IPS-20b (cell line): ENCODE measurements around the gene NPAS3.

ENCODE experiments used
- H3K27ac ChIP-seq: one replicate; pipeline ENCODE4 v1.5.1; 2013; ENCODE audit warnings: low read length
- H3K27me3 ChIP-seq: 2 replicates; pipeline ENCODE4 v1.6.1; 2013; ENCODE audit warnings: mild to moderate bottlenecking, low read length, inconsistent platforms; ENCODE audit not compliant: insufficient read depth
- H3K36me3 ChIP-seq: 2 replicates; pipeline ENCODE4 v1.6.1; 2013; ENCODE audit warnings: low read depth, mild to moderate bottlenecking, inconsistent platforms, low read length, moderate library complexity; ENCODE audit not compliant: insufficient read depth
- H3K4me1 ChIP-seq: 2 replicates; pipeline ENCODE4 v1.6.1; 2013; ENCODE audit warnings: mild to moderate bottlenecking, control low read depth, inconsistent platforms, low read length, moderate library complexity; ENCODE audit not compliant: insufficient read depth
- H3K4me3 ChIP-seq: 2 replicates; pipeline ENCODE4 v1.5.1; 2013; ENCODE audit warnings: mild to moderate bottlenecking, low read length, inconsistent platforms
- H3K9ac ChIP-seq: 2 replicates; pipeline ENCODE4 v1.6.1; 2013; ENCODE audit warnings: low read depth, mild to moderate bottlenecking, inconsistent platforms, low read length, moderate library complexity
- H3K9me3 ChIP-seq: 2 replicates; pipeline ENCODE4 v1.6.1; 2013; ENCODE audit warnings: mild to moderate bottlenecking, low read depth, low read length, inconsistent platforms; ENCODE audit not compliant: insufficient read depth

The NPAS3 gene

GRCh38 chr14:33563191-33563900 lies 624.7 kb downstream of the NPAS3 start:
- no peaks in the 10 kb centered on the region for H3K9me3 ChIP-seq
- H3K9ac ChIP-seq: no peak overlapping the region
- no peaks in the 10 kb centered on the region for H3K27me3 ChIP-seq
- H3K27ac ChIP-seq: no peak overlapping the region
- no peak overlapping the region for H3K4me3 ChIP-seq
- H3K4me1 ChIP-seq: peaks cover 14% of the 10 kb centered on the region
- no peaks in the 10 kb centered on the region for H3K36me3 ChIP-seq

GRCh38 chr14:33563901-33564197 lies 625.2 kb downstream of the NPAS3 start:
- H3K27me3 ChIP-seq: no peaks in the 10 kb centered on the region
- H3K9ac ChIP-seq: no peak overlapping the region
- no peaks in the 10 kb centered on the region for H3K9me3 ChIP-seq
- no peak overlapping the region for H3K4me3 ChIP-seq
- H3K36me3 ChIP-seq: no peaks in the 10 kb centered on the region
- H3K27ac ChIP-seq: no peak overlapping the region
- H3K4me1 ChIP-seq: peaks cover 14% of the 10 kb centered on the region

DNA sequence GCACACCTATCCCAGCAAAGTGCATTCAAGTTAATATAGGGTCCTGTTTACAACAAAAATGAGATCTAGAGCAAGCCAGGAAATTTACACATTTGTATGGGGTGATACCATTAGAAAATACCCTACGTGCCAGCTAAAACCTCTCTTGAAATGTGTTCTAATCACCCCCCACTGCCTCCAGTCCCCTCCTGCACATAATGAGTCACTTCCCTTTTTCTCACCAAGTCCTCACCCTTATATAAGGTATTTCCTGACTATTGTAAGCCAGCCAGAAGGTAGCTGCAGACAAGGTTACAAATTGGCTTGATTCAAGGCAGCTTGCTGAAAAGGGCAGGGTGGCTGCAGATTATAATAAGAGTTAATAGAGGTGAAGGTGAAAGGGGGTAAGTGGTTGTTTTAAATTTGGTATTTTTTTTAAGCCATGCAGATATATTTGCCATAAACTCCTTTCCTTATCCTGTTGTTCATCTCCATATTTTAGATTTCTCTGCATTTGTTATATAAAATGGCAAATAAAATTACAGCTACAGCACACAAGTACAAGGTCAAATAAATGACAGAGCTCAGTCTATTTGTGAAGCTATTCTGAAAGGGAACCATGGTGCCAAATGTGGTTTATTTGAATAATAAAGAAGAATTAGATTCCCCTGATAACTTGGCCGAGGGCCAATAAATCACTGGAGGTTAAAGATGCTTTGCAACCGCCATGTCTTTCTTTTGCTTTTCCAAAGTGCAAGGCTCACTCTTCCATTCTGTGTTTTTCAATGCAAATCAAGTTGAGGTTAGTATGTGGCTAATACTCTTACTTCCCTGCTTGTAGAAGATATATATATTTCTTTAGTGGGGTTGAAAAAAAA lies 626.3 kb downstream of the NPAS3 start:
- H3K4me1 ChIP-seq: peaks cover 19% of the 10 kb centered on the region

DNA sequence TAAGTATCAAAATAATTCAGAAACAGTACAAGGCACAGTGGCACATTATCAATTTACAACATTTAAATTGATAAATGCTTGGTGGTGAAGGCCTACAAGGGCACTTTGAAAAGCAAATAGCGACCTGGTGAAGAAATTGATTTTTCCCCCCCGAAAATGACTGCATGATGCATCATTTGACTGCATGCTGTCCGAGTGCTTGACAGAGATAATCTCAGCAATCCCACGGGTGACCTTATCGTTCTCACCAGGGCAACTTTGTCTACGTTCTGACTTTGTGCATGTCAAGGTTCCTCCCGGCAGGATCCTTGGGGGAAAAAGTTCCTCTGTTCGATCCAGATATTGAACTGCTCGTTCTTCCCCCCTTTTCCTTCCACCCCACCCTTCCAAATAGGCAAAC lies 627.4 kb downstream of the NPAS3 start:
- Histone ChIP-seq H3K27me3 (no peaks in the 10 kb centered on the region), H3K4me1 (peaks cover 22% of the 10 kb centered on the region), H3K36me3 (no peaks in the 10 kb centered on the region), H3K27ac (no peak overlapping the region), H3K9ac (no peak overlapping the region), H3K9me3 (no peaks in the 10 kb centered on the region), H3K4me3 (no peak overlapping the region)

More for the DNA sequence above, 626.3 kb downstream of the NPAS3 start:
- H3K27me3 ChIP-seq: no peaks in the 10 kb centered on the region
- H3K4me3 ChIP-seq: no peak overlapping the region
- H3K9ac ChIP-seq: no peak overlapping the region
- H3K36me3 ChIP-seq: no peaks in the 10 kb centered on the region
- H3K9me3 ChIP-seq: no peaks in the 10 kb centered on the region
- no peak overlapping the region for H3K27ac ChIP-seq

GRCh38 chr14:33567023-33567728 lies 628.5 kb downstream of the NPAS3 start:
- Histone ChIP-seq H3K9ac (no peak overlapping the region), H3K36me3 (no peaks in the 10 kb centered on the region), H3K9me3 (no peaks in the 10 kb centered on the region), H3K27me3 (no peaks in the 10 kb centered on the region), H3K4me3 (no peak overlapping the region), H3K4me1 (peaks cover 17% of the 10 kb centered on the region), H3K27ac (no peak overlapping the region)

DNA sequence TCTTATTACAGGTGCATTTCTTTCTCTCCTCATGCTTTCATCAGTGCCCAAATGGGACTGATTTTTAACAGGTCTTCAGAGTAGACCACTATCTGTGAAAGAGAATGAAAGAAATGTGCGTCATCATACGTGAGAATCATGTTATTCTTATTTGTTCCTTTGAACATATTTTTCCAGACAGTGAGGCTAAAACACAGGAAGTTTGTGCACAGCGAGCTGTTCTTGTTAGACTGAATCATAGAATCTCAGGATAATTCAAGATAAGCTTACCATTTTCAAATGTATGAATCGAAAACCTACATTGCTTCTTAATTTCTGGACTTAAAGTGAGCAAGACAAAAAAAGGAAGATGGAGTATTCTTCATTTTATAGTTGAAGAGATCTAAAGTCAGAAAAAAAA lies 629.1 kb downstream of the NPAS3 start:
- no peak overlapping the region for H3K27ac ChIP-seq
- no peaks in the 10 kb centered on the region for H3K27me3 ChIP-seq
- H3K4me1 ChIP-seq: peaks cover 17% of the 10 kb centered on the region
- H3K9ac ChIP-seq: no peak overlapping the region
- H3K4me3 ChIP-seq: no peak overlapping the region
- no peaks in the 10 kb centered on the region for H3K36me3 ChIP-seq
- no peaks in the 10 kb centered on the region for H3K9me3 ChIP-seq

- Histone ChIP-seq H3K4me3 (no peak overlapping the region), H3K4me1 (peaks cover 17% of the 10 kb centered on the region), H3K27me3 (no peaks in the 10 kb centered on the region), H3K27ac (no peak overlapping the region), H3K9me3 (no peaks in the 10 kb centered on the region), H3K9ac (no peak overlapping the region), H3K36me3 (no peaks in the 10 kb centered on the region)
Observed at GRCh38 chr14:33568935-33569579, 630.4 kb downstream of the NPAS3 start.

GRCh38 chr14:33569821-33570687 lies 631.4 kb downstream of the NPAS3 start:
- Histone ChIP-seq H3K9me3 (no peaks in the 10 kb centered on the region), H3K4me3 (no peak overlapping the region), H3K27me3 (no peaks in the 10 kb centered on the region), H3K27ac (no peak overlapping the region), H3K4me1 (peaks cover 12% of the 10 kb centered on the region), H3K36me3 (no peaks in the 10 kb centered on the region), H3K9ac (no peak overlapping the region)

- H3K4me3 ChIP-seq: no peak overlapping the region
- peaks cover 8% of the 10 kb centered on the region; the same call in 1 of the 2 replicates for H3K4me1 ChIP-seq
- H3K27ac ChIP-seq: no peak overlapping the region
- H3K9ac ChIP-seq: no peak overlapping the region
- no peaks in the 10 kb centered on the region for H3K36me3 ChIP-seq
- no peaks in the 10 kb centered on the region for H3K27me3 ChIP-seq
- no peaks in the 10 kb centered on the region for H3K9me3 ChIP-seq
Observed at GRCh38 chr14:33570694-33571310, 632.1 kb downstream of the NPAS3 start.

DNA sequence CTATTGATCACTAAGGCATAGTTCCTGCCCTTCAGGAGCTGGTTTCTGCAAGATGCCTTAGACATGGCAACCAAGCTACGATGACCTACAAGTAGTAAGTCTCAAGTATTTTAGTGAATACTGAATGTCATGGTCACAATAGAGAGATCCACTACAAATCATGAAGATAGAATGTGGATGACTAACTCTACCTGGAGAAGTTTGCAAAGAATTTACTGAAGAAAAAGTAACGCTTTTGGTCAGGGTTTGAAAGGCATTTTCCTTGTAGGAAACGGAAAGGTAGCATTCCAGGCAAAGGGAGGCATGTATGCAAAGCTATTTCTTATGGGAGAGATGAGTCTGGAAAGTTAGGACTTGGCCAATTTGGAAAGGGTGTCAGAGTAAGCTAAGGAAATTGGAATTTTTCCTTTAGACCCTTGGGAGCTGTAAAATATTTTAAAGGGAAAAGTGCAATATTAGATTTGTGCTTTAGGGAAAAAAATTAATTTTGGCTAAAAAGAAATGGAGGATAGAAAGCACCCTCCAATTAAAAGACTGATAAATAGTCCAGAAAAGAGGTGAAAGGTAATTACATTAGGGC lies 634.7 kb downstream of the NPAS3 start:
- no peak overlapping the region for H3K27ac ChIP-seq
- H3K4me3 ChIP-seq: no peak overlapping the region
- peaks cover 8% of the 10 kb centered on the region; the same call in 1 of the 2 replicates for H3K4me1 ChIP-seq
- H3K9ac ChIP-seq: no peak overlapping the region
- no peaks in the 10 kb centered on the region for H3K27me3 ChIP-seq
- no peaks in the 10 kb centered on the region for H3K36me3 ChIP-seq
- no peaks in the 10 kb centered on the region for H3K9me3 ChIP-seq
